ENCODE measurements around the gene ECT2.
"Not testable (repeated sequence)": the region's sequence is repeated elsewhere in the genome, so short reads cannot be mapped to it uniquely, and the experiment has no call there.

Gene ECT2

GRCh38 chr3:172713316-172713715 lies 37.2 kb upstream of the ECT2 start:
- no peak overlapping the region for H3K9ac ChIP-seq (ENCODE audit: low read depth, low read length)
- H3K36me3 ChIP-seq (ENCODE audit: insufficient read depth, low read length): no peaks in the 10 kb centered on the region
- H3K9me3 ChIP-seq (ENCODE audit: control insufficient read depth, insufficient read depth, low read length): peaks cover 6% of the 10 kb centered on the region; the same call in 1 of the 2 replicates
- no peaks in the 10 kb centered on the region for H3K4me1 ChIP-seq (ENCODE audit: insufficient read depth, low read length)

GRCh38 chr3:172716476-172716875 lies 34.0 kb upstream of the ECT2 start:
- H3K4me1 ChIP-seq (ENCODE audit: insufficient read depth, low read length): no peaks in the 10 kb centered on the region
- no peaks in the 10 kb centered on the region for H3K36me3 ChIP-seq (ENCODE audit: insufficient read depth, low read length)
- H3K9ac ChIP-seq (ENCODE audit: low read depth, low read length): no peak overlapping the region
- peaks cover 9% of the 10 kb centered on the region; the same call in 1 of the 2 replicates for H3K9me3 ChIP-seq (ENCODE audit: control insufficient read depth, insufficient read depth, low read length)

- H3K9ac ChIP-seq (ENCODE audit: low read depth, low read length): no peak overlapping the region
- no peaks in the 10 kb centered on the region for H3K4me1 ChIP-seq (ENCODE audit: insufficient read depth, low read length)
- H3K9me3 ChIP-seq (ENCODE audit: control insufficient read depth, insufficient read depth, low read length): peaks cover 9% of the 10 kb centered on the region; the same call in 1 of the 2 replicates
- H3K36me3 ChIP-seq (ENCODE audit: insufficient read depth, low read length): no peaks in the 10 kb centered on the region
Measured at GRCh38 chr3:172717493-172718088, 32.9 kb upstream of the ECT2 start.

- not testable (repeated sequence) for H3K9ac ChIP-seq (ENCODE audit: low read depth, low read length); H3K36me3 ChIP-seq (ENCODE audit: insufficient read depth, low read length); H3K4me1 ChIP-seq (ENCODE audit: insufficient read depth, low read length); H3K9me3 ChIP-seq (ENCODE audit: control insufficient read depth, insufficient read depth, low read length)
Measured at GRCh38 chr3:172722536-172723040, 27.9 kb upstream of the ECT2 start.

- H3K9me3 ChIP-seq (ENCODE audit: control insufficient read depth, insufficient read depth, low read length): no peaks in the 10 kb centered on the region
- no peaks in the 10 kb centered on the region; the same call in 1 of the 2 replicates for H3K36me3 ChIP-seq (ENCODE audit: insufficient read depth, low read length)
- H3K9ac ChIP-seq (ENCODE audit: low read depth, low read length): no peak overlapping the region
- no peaks in the 10 kb centered on the region for H3K4me1 ChIP-seq (ENCODE audit: insufficient read depth, low read length)
Measured at GRCh38 chr3:172726380-172726779, 24.1 kb upstream of the ECT2 start.

- Histone ChIP-seq H3K36me3 (ENCODE audit: insufficient read depth, low read length) (no peaks in the 10 kb centered on the region), H3K9me3 (ENCODE audit: control insufficient read depth, insufficient read depth, low read length) (no peaks in the 10 kb centered on the region), H3K9ac (ENCODE audit: low read depth, low read length) (no peak overlapping the region), H3K4me1 (ENCODE audit: insufficient read depth, low read length) (no peaks in the 10 kb centered on the region)
Measured at GRCh38 chr3:172735014-172735413, 15.5 kb upstream of the ECT2 start.

GRCh38 chr3:172739462-172739861 lies 11.1 kb upstream of the ECT2 start:
- H3K36me3 ChIP-seq (ENCODE audit: insufficient read depth, low read length): no peaks in the 10 kb centered on the region
- H3K9ac ChIP-seq (ENCODE audit: low read depth, low read length): no peak overlapping the region
- H3K4me1 ChIP-seq (ENCODE audit: insufficient read depth, low read length): peaks cover 4% of the 10 kb centered on the region
- H3K9me3 ChIP-seq (ENCODE audit: control insufficient read depth, insufficient read depth, low read length): no peaks in the 10 kb centered on the region

- Histone ChIP-seq H3K36me3 (ENCODE audit: insufficient read depth, low read length) (no peaks in the 10 kb centered on the region), H3K9ac (ENCODE audit: low read depth, low read length) (no peak overlapping the region), H3K9me3 (ENCODE audit: control insufficient read depth, insufficient read depth, low read length) (no peaks in the 10 kb centered on the region), H3K4me1 (ENCODE audit: insufficient read depth, low read length) (peaks cover 8% of the 10 kb centered on the region)
Measured at GRCh38 chr3:172746475-172746874, 4.1 kb upstream of the ECT2 start.

- H3K36me3 ChIP-seq (ENCODE audit: insufficient read depth, low read length): peaks cover 9% of the 10 kb centered on the region; the same call in 1 of the 2 replicates
- H3K9ac ChIP-seq (ENCODE audit: low read depth, low read length): peak overlapping the region; percentile 77; the same call in 1 of the 2 replicates
- no peaks in the 10 kb centered on the region for H3K9me3 ChIP-seq (ENCODE audit: control insufficient read depth, insufficient read depth, low read length)
- H3K4me1 ChIP-seq (ENCODE audit: insufficient read depth, low read length): peaks cover 10% of the 10 kb centered on the region; the same call in 1 of the 2 replicates
Measured at GRCh38 chr3:172749230-172749965, 1.1 kb upstream of the ECT2 start.

- Histone ChIP-seq H3K9ac (ENCODE audit: low read depth, low read length) (peak overlapping the region; percentile 77), H3K36me3 (ENCODE audit: insufficient read depth, low read length) (peaks cover 9% of the 10 kb centered on the region; the same call in 1 of the 2 replicates), H3K9me3 (ENCODE audit: control insufficient read depth, insufficient read depth, low read length) (no peaks in the 10 kb centered on the region), H3K4me1 (ENCODE audit: insufficient read depth, low read length) (peaks cover 10% of the 10 kb centered on the region; the same call in 1 of the 2 replicates)
Measured at GRCh38 chr3:172750069-172750367, 508 bp upstream of the ECT2 start.

- H3K4me1 ChIP-seq (ENCODE audit: insufficient read depth, low read length): peaks cover 8% of the 10 kb centered on the region; the same call in 1 of the 2 replicates
- H3K9ac ChIP-seq (ENCODE audit: low read depth, low read length): peak overlapping the region; percentile 77
- peaks cover 13% of the 10 kb centered on the region for H3K36me3 ChIP-seq (ENCODE audit: insufficient read depth, low read length)
- H3K9me3 ChIP-seq (ENCODE audit: control insufficient read depth, insufficient read depth, low read length): no peaks in the 10 kb centered on the region
Measured at GRCh38 chr3:172751175-172751704, 714 bp downstream of the ECT2 start.

GRCh38 chr3:172752651-172753050 lies 2.1 kb downstream of the ECT2 start:
- H3K36me3 ChIP-seq (ENCODE audit: insufficient read depth, low read length): peaks cover 13% of the 10 kb centered on the region
- H3K9me3 ChIP-seq (ENCODE audit: control insufficient read depth, insufficient read depth, low read length): no peaks in the 10 kb centered on the region
- 0 out of 2 replicates have a peak, but pooled peaks cover 7% of the 10 kb centered on the region for H3K4me1 ChIP-seq (ENCODE audit: insufficient read depth, low read length)
- no peak overlapping the region for H3K9ac ChIP-seq (ENCODE audit: low read depth, low read length)

- Histone ChIP-seq H3K36me3 (ENCODE audit: insufficient read depth, low read length) (peaks cover 13% of the 10 kb centered on the region), H3K9ac (ENCODE audit: low read depth, low read length) (no peak overlapping the region)
Measured at GRCh38 chr3:172753125-172753524, 2.6 kb downstream of the ECT2 start.

GRCh38 chr3:172760416-172760815 lies 9.9 kb downstream of the ECT2 start:
- peaks cover 11% of the 10 kb centered on the region for H3K36me3 ChIP-seq (ENCODE audit: insufficient read depth, low read length)
- H3K4me1 ChIP-seq (ENCODE audit: insufficient read depth, low read length); H3K9me3 ChIP-seq (ENCODE audit: control insufficient read depth, insufficient read depth, low read length); H3K9ac ChIP-seq (ENCODE audit: low read depth, low read length): not testable (repeated sequence)

More at GRCh38 chr3:172753125-172753524, 2.6 kb downstream of the ECT2 start:
- Histone ChIP-seq H3K9me3 (ENCODE audit: control insufficient read depth, insufficient read depth, low read length) (no peaks in the 10 kb centered on the region), H3K4me1 (ENCODE audit: insufficient read depth, low read length) (0 out of 2 replicates have a peak, but pooled peaks cover 7% of the 10 kb centered on the region)

- H3K4me1 ChIP-seq (ENCODE audit: insufficient read depth, low read length): no peaks in the 10 kb centered on the region
- H3K9me3 ChIP-seq (ENCODE audit: control insufficient read depth, insufficient read depth, low read length): no peaks in the 10 kb centered on the region
- no peak overlapping the region for H3K9ac ChIP-seq (ENCODE audit: low read depth, low read length)
- H3K36me3 ChIP-seq (ENCODE audit: insufficient read depth, low read length): peaks cover 27% of the 10 kb centered on the region
Measured at GRCh38 chr3:172766241-172766640, 15.7 kb downstream of the ECT2 start.
